ENCODE data around the gene ZBTB16.

DNA sequence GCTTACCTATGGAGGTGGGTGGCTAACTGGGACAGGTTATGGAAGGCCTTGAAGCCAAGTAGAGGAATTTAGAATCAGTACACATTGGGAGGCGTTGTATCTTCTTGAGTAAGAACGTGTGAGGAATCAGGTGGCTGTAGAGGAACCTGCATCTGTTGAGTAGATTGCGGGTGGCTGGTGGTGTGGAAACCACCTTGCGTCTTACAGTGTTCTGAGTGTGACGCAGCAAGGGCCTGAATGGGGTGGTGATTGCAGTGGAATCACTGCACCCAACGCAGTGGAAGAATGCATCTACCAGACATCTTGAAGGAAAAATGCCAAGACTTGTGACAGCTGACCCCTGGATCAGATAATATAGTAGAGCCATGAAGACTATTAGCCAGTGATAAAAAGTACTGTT is 125.9 kb downstream of the ZBTB16 start:
- TF ChIP-seq, protein P1, sequence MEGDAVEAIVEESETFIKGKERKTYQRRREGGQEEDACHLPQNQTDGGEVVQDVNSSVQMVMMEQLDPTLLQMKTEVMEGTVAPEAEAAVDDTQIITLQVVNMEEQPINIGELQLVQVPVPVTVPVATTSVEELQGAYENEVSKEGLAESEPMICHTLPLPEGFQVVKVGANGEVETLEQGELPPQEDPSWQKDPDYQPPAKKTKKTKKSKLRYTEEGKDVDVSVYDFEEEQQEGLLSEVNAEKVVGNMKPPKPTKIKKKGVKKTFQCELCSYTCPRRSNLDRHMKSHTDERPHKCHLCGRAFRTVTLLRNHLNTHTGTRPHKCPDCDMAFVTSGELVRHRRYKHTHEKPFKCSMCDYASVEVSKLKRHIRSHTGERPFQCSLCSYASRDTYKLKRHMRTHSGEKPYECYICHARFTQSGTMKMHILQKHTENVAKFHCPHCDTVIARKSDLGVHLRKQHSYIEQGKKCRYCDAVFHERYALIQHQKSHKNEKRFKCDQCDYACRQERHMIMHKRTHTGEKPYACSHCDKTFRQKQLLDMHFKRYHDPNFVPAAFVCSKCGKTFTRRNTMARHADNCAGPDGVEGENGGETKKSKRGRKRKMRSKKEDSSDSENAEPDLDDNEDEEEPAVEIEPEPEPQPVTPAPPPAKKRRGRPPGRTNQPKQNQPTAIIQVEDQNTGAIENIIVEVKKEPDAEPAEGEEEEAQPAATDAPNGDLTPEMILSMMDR (IDR thresholded peaks at IDR 0.05), result no peak
- no peak for TF ChIP-seq POLR2A (IDR thresholded peaks at IDR 0.05)

Measured in testis (tissue), 2 donors.